Upper lobe of left lung (tissue), 6 donors: ENCODE data around the gene ZNF648. TPM values are rescaled to one million over a fixed set of nuclear protein-coding genes. Genes with fewer than 3 reads are reported as not detected.

Source experiments
- ATAC-seq, 2 donors: fragments of 200-7000 bp; cut with Tn5 transposase; one replicate each; pipeline ENCODE4 v1.9.1; 2022; ENCODE audit warnings: mild to moderate bottlenecking in 2 of 2, moderate library complexity in 2 of 2; ENCODE audit not compliant: low FRiP score in 2 of 2
- DNase-seq, 2 donors: peaks; one replicate each; pipeline ENCODE4 v3.0.0-alpha.2; 2019 to 2020
- H3K27ac ChIP-seq, 4 donors: fragments of 200-600 bp; sonication (generic); one replicate each; pipeline ENCODE4 v1.5.1; 2016 to 2019
- H3K27me3 ChIP-seq, 4 donors: fragments of 200-600 bp; sonication (generic); one replicate each; pipeline ENCODE4 v1.5.1; 2017 to 2019
- H3K36me3 ChIP-seq, 4 donors: fragments of 200-600 bp; sonication (generic); one replicate each; pipeline ENCODE4 v1.5.1; 2016 to 2019
- H3K4me1 ChIP-seq, 4 donors: fragments of 200-600 bp; sonication (generic); one replicate each; pipeline ENCODE4 v1.5.1; 2018 to 2019
- H3K4me3 ChIP-seq, 4 donors: fragments of 200-600 bp; sonication (generic); one replicate each; pipeline ENCODE4 v1.5.1; 2017 to 2019; ENCODE audit warnings: mild to moderate bottlenecking in 2 of 4, moderate library complexity in 1 of 4
- H3K9me3 ChIP-seq, 4 donors: fragments of 200-600 bp; sonication (generic); one replicate each; pipeline ENCODE4 v1.5.1; 2018 to 2019
- CTCF ChIP-seq, 6 experiments: fragments of 450-650 bp in 4 of 6; fragments of 200-600 bp in 2 of 6; sonication (generic) in 2 of 6; IDR thresholded peaks; one replicate each; pipeline ENCODE4 v1.5.1; 2016 to 2019; ENCODE audit warnings: antibody characterized with exemption in 6 of 6
- EP300 ChIP-seq, 4 donors: sonication (generic); formaldehyde crosslinking; IDR thresholded peaks; one replicate each; pipeline ENCODE4 v1.5.1; 2017; ENCODE audit warnings: antibody characterized with exemption in 4 of 4, control low read depth in 2 of 4
- POLR2A ChIP-seq, 4 donors: fragments of 450-650 bp; IDR thresholded peaks; one replicate each; pipeline ENCODE4 v1.5.1; 2016 to 2017; ENCODE audit warnings: antibody characterized with exemption in 4 of 4, mild to moderate bottlenecking in 2 of 4
- POLR2AphosphoS5 ChIP-seq, 2 donors: sonication (generic); formaldehyde crosslinking; IDR thresholded peaks; one replicate each; pipeline ENCODE4 v1.5.1; 2017; ENCODE audit warnings: antibody characterized with exemption in 2 of 2
- WGBS, 2 donors: methylation state at CpG; one replicate each; pipeline ENCODE4 v1.1.5; 2017 to 2018; 5-methylcytosine and 5-hydroxymethylcytosine counted together
- total RNA-seq, 6 donors: library from RNA; depleted of rRNA in 4 of 6; stranded (reverse); fragments of >200 nt in 4 of 6; gene quantifications; one replicate each; pipeline versions ENCODE4 v1.1.0 to v1.2.1, GENCODE V29; 2016 to 2021
- donor health status: DM: no; HTN: no; CAD: no; lungs with moderate emphysema.
- donor health status: DM: no; HTN: yes; CAD: no; lungs with severe emphysema.

ZNF648 gene
- total RNA-seq, 6 donors from 2014 or later: 0.15 to 1.0 (median 0.36) TPM; not detected in 2

GRCh38 chr1:182065126-182065845 is 3.8 kb upstream of the ZNF648 start:
- WGBS, 2 donors: 86 to 91% methylated on average over 5 of the region's 5 CpGs
- Histone ChIP-seq H3K27me3 (no peaks in the 10 kb centered on the region), H3K27ac (no peak overlapping the region), H3K9me3 (no peaks in the 10 kb centered on the region), H3K36me3 (no peaks in the 10 kb centered on the region), H3K4me3 (no peak overlapping the region), H3K4me1 (no peaks in the 10 kb centered on the region)
- TF ChIP-seq EP300 (IDR thresholded peaks at IDR 0.05) (no peak), POLR2AphosphoS5 (IDR thresholded peaks at IDR 0.05) (no peak), POLR2A (IDR thresholded peaks at IDR 0.05) (no peak), CTCF (IDR thresholded peaks at IDR 0.05) (no peak)
- DNase-seq: no peak
- ATAC-seq: no peak

GRCh38 chr1:182064611-182065010 is 3.1 kb upstream of the ZNF648 start:
- ATAC-seq: no peak
- no peaks in the 10 kb centered on the region for H3K27me3 ChIP-seq
- 90% methylated on average over 3 of the region's 3 CpGs for WGBS, 2 donors

GRCh38 chr1:182062223-182062622 is 711 bp upstream of the ZNF648 start:
- TF ChIP-seq POLR2A (IDR thresholded peaks at IDR 0.05): no peak
- TF ChIP-seq POLR2AphosphoS5 (IDR thresholded peaks at IDR 0.05): no peak
- TF ChIP-seq EP300 (IDR thresholded peaks at IDR 0.05): no peak
- TF ChIP-seq CTCF (IDR thresholded peaks at IDR 0.05): no peak
- 92 to 93% methylated on average over 1 of the region's 1 CpG for WGBS, 2 donors

More at GRCh38 chr1:182064611-182065010, 3.1 kb upstream of the ZNF648 start:
- Histone ChIP-seq H3K27ac (no peak overlapping the region), H3K4me3 (no peak overlapping the region), H3K36me3 (no peaks in the 10 kb centered on the region), H3K9me3 (no peaks in the 10 kb centered on the region), H3K4me1 (no peaks in the 10 kb centered on the region)
- DNase-seq: no peak
- TF ChIP-seq EP300 (IDR thresholded peaks at IDR 0.05): no peak
- no peak for TF ChIP-seq POLR2A (IDR thresholded peaks at IDR 0.05)
- TF ChIP-seq CTCF (IDR thresholded peaks at IDR 0.05): no peak
- TF ChIP-seq POLR2AphosphoS5 (IDR thresholded peaks at IDR 0.05): no peak

DNA sequence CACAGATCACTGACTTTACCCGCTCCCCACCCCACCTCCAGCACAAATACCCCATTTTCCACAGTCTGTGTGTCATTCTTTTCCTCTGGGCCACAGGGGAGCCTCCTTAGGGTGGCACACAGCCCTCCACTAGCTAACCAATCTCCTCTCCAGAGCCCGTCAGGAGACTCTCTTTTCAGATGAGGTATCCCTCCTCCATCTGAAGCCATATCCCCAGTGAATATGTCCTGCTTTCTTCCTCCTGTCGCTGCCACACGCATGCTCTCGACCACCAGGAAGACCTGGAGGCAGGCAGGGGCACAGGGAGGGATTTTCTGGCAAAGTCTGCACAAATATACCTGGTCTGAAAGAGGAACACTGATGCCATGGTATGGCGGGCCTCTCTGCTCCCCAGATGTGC is 635 bp downstream of the ZNF648 start:
- no peaks in the 10 kb centered on the region for H3K36me3 ChIP-seq
- no peaks in the 10 kb centered on the region for H3K9me3 ChIP-seq
- H3K4me1 ChIP-seq: peaks cover 0 to 6% (median 0%) of the 10 kb centered on the region in 4 donors
- no peaks in the 10 kb centered on the region for H3K27me3 ChIP-seq
- H3K27ac ChIP-seq: no peak overlapping the region
- TF ChIP-seq POLR2AphosphoS5 (IDR thresholded peaks at IDR 0.05) (no peak), EP300 (IDR thresholded peaks at IDR 0.05) (no peak), POLR2A (IDR thresholded peaks at IDR 0.05) (no peak), CTCF (IDR thresholded peaks at IDR 0.05) (no peak)
- WGBS, 2 donors: 73 to 77% methylated on average over 6 of the region's 6 CpGs
- no peak for DNase-seq
- no peak for ATAC-seq
- no peak overlapping the region for H3K4me3 ChIP-seq

More at GRCh38 chr1:182062223-182062622, 711 bp upstream of the ZNF648 start:
- no peaks in the 10 kb centered on the region for H3K36me3 ChIP-seq
- ATAC-seq: no peak
- H3K4me3 ChIP-seq: no peak overlapping the region
- no peaks in the 10 kb centered on the region for H3K27me3 ChIP-seq
- H3K27ac ChIP-seq: no peak overlapping the region
- H3K9me3 ChIP-seq: no peaks in the 10 kb centered on the region
- H3K4me1 ChIP-seq: peaks cover 0 to under 1% (median 0%) of the 10 kb centered on the region in 4 donors
- DNase-seq: no peak

DNA sequence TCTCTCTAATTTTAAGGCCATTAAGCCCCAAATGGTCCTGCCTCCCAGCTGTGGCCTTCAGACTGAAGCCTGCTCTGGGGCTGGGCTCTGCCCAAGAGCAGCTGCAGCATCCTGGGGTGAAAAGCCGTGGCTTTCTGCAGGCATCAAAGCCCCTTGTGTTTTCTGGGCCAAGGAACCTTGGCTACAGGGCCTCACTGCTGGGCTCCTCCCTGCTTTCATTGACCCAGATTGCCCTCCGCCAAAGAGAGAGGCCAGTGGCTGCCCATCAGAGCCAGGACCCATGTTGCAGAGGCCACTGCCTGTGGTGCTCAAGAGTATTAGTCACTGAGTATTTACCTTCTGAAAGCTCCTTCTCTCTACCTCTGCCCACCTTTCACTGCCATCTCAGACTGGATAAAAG is 1.6 kb downstream of the ZNF648 start:
- WGBS, 2 donors: 79 to 82% methylated on average over 2 of the region's 2 CpGs
- H3K4me3 ChIP-seq: no peak overlapping the region
- peaks cover 0 to 6% (median 0%) of the 10 kb centered on the region in 4 donors for H3K4me1 ChIP-seq
- TF ChIP-seq CTCF (IDR thresholded peaks at IDR 0.05) (no peak), POLR2A (IDR thresholded peaks at IDR 0.05) (no peak), POLR2AphosphoS5 (IDR thresholded peaks at IDR 0.05) (no peak), EP300 (IDR thresholded peaks at IDR 0.05) (no peak)
- no peak overlapping the region for H3K27ac ChIP-seq
- H3K9me3 ChIP-seq: no peaks in the 10 kb centered on the region
- H3K27me3 ChIP-seq: no peaks in the 10 kb centered on the region
- H3K36me3 ChIP-seq: no peaks in the 10 kb centered on the region
- DNase-seq: no peak
- no peak for ATAC-seq
